HCT116 (cell line): ENCODE measurements around the gene HIRIP3. TPM values are rescaled to one million over a fixed set of nuclear protein-coding genes. Genes with fewer than 3 reads are reported as not detected.

Experiments used
- ATAC-seq: fragments of 200-7000 bp; cut with Tn5 transposase; 2 replicates; pipeline ENCODE4 v1.9.1; 2020; ENCODE audit warnings: mild to moderate bottlenecking, moderate library complexity
- BruUV-seq: library from RNA; stranded (reverse); fragments of 400-500 nt; replicated peaks from 2 replicates; lab custom pipeline; 2021; lab: Mats Ljungman, UMichigan
- CTCF ChIA-PET: fragments of 300-600 bp; sonication (Branson Sonifier 250); formaldehyde crosslinking; loops from one replicate; lab custom pipeline; 2021; ENCODE audit warnings: antibody characterized with exemption; lab: Charles Lee
- POLR2A ChIA-PET: fragments of 300-600, 350-600 bp; sonication (Branson Sonifier 250); formaldehyde crosslinking; loops from one replicate; lab custom pipeline; 2021; ENCODE audit warnings: antibody characterized with exemption; lab: Charles Lee
- RAD21 ChIA-PET, 2 experiments: fragments of 300-600 bp; sonication (Branson Sonifier 250); formaldehyde crosslinking; loops; one replicate each; lab custom pipeline; 2023; ENCODE audit warnings: low total read pairs in 2 of 2; ENCODE audit not compliant: uncharacterized antibody in 2 of 2, unreplicated experiment in 2 of 2, low non-redundant PET in 1 of 2; lab: Charles Lee
- DNase-seq: peaks from one replicate; pipeline ENCODE4 v3.0.0-alpha.2; 2010; ENCODE audit warnings: low read depth, low spot score
- H2AFZ ChIP-seq: fragments of 200-600 bp; shearing (Covaris generic), sonication (generic); 2 replicates; pipeline ENCODE4 v1.6.1; 2017; ENCODE audit warnings: low read depth, mixed run types, mixed read lengths, antibody characterized with exemption, low read length; ENCODE audit not compliant: poor library complexity, severe bottlenecking
- H3K27ac ChIP-seq: 2 replicates; pipeline ENCODE4 v1.5.1; 2012; ENCODE audit warnings: low read depth, low read length
- H3K27me3 ChIP-seq: fragments of 200-600 bp; sonication (generic); 2 replicates; pipeline ENCODE4 v1.6.1; 2016; ENCODE audit warnings: mixed run types, low read length, mixed read lengths; ENCODE audit not compliant: insufficient read depth
- H3K36me3 ChIP-seq, 2 experiments: fragments of 200-500 bp in 1 of 2; fragments of 200-600 bp in 1 of 2; sonication (Bioruptor generic) in 1 of 2; sonication (generic) in 1 of 2; 2 replicates each; pipeline versions ENCODE4 v1.5.1 to v1.6.1; 2014 to 2016; ENCODE audit warnings: low read length in 2 of 2, inconsistent platforms in 1 of 2, mixed read lengths in 1 of 2, mixed run types in 1 of 2; ENCODE audit not compliant: insufficient read depth in 2 of 2, control insufficient read depth in 1 of 2
- H3K4me1 ChIP-seq, 2 experiments: fragments of 200-600 bp in 1 of 2; sonication (generic) in 1 of 2; 2 replicates each; pipeline versions ENCODE4 v1.5.1 to v1.6.1; 2012 to 2017; ENCODE audit warnings: low read length in 2 of 2, inconsistent platforms in 1 of 2, mild to moderate bottlenecking in 1 of 2, mixed read lengths in 1 of 2, mixed run types in 1 of 2, moderate library complexity in 1 of 2; ENCODE audit not compliant: insufficient read depth in 2 of 2, control insufficient read depth in 1 of 2
- H3K4me2 ChIP-seq: fragments of 200-600 bp; sonication (generic); 2 replicates; pipeline ENCODE4 v1.6.1; 2017; ENCODE audit warnings: mixed run types, low read length, mixed read lengths
- H3K4me3 ChIP-seq, 2 experiments: fragments of 200-600 bp in 1 of 2; sonication (generic) in 1 of 2; replicated peaks in 1 of 2; 2 replicates each; pipeline ENCODE4 v1.5.1; 2011 to 2016; ENCODE audit warnings: low read length in 2 of 2, control low read depth in 1 of 2, low read depth in 1 of 2, mild to moderate bottlenecking in 1 of 2, mixed read lengths in 1 of 2, mixed run types in 1 of 2
- H3K79me2 ChIP-seq: fragments of 200-600 bp; sonication (generic); 2 replicates; pipeline ENCODE4 v1.6.1; 2017; ENCODE audit warnings: mild to moderate bottlenecking, mixed run types, low read length, moderate library complexity, mixed read lengths; ENCODE audit not compliant: insufficient read depth
- H3K9ac ChIP-seq: fragments of 200-600 bp; sonication (generic); 2 replicates; pipeline ENCODE4 v1.6.1; 2016; ENCODE audit warnings: low read length, mixed read lengths
- H3K9me2 ChIP-seq: fragments of 200-600 bp; sonication (generic), shearing (Covaris generic); 2 replicates; pipeline ENCODE4 v1.6.1; 2017; ENCODE audit warnings: mixed run types, mild to moderate bottlenecking, moderate library complexity; ENCODE audit not compliant: insufficient read depth
- H3K9me3 ChIP-seq, 2 experiments: fragments of 200-500 bp in 1 of 2; fragments of 200-600 bp in 1 of 2; sonication (Bioruptor generic) in 1 of 2; sonication (generic) in 1 of 2; 2 replicates each; pipeline ENCODE4 v1.6.1; 2014 to 2017; ENCODE audit warnings: low read length in 2 of 2, mixed read lengths in 2 of 2, inconsistent platforms in 1 of 2, low read depth in 1 of 2, mild to moderate bottlenecking in 1 of 2, mixed run types in 1 of 2, moderate library complexity in 1 of 2; ENCODE audit not compliant: control insufficient read depth in 1 of 2, insufficient read depth in 1 of 2
- H4K20me1 ChIP-seq: fragments of 200-600 bp; sonication (generic), shearing (Covaris generic); 2 replicates; pipeline ENCODE4 v1.6.1; 2017; ENCODE audit warnings: mixed run types, mild to moderate bottlenecking, moderate library complexity; ENCODE audit not compliant: insufficient read depth
- CBX3 ChIP-seq: IDR thresholded peaks from 2 replicates; pipeline ENCODE4 v1.6.1; 2012; ENCODE audit warnings: low read depth
- CEBPB ChIP-seq: IDR thresholded peaks from 2 replicates; pipeline ENCODE4 v1.6.1; 2012; ENCODE audit warnings: low read depth
- EGR1 ChIP-seq: IDR thresholded peaks from 2 replicates; pipeline ENCODE4 v1.6.1; 2012; ENCODE audit warnings: low read depth
- EZH2 ChIP-seq: fragments of 200-600 bp; sonication (generic); IDR thresholded peaks from 2 replicates; pipeline ENCODE4 v1.6.1; 2017; ENCODE audit warnings: antibody characterized with exemption, mixed run types
- EZH2phosphoT487 ChIP-seq: fragments of 200-600 bp; IDR thresholded peaks from 2 replicates; pipeline ENCODE4 v1.6.1; 2018; ENCODE audit warnings: antibody characterized with exemption, borderline replicate concordance
- JUND ChIP-seq: IDR thresholded peaks from 2 replicates; pipeline ENCODE4 v1.6.1; 2012
- MAX ChIP-seq: IDR thresholded peaks from 2 replicates; pipeline ENCODE4 v1.6.1; 2012
- POLR2AphosphoS5 ChIP-seq: IDR thresholded peaks from 2 replicates; pipeline ENCODE4 v1.6.1; 2011; ENCODE audit warnings: mild to moderate bottlenecking, low read depth, low read length, moderate library complexity
- SIN3A ChIP-seq: IDR thresholded peaks from 2 replicates; pipeline ENCODE4 v1.6.1; 2012; ENCODE audit warnings: low read depth
- SP1 ChIP-seq: IDR thresholded peaks from 2 replicates; pipeline ENCODE4 v1.6.1; 2012; ENCODE audit warnings: low read depth
- TCF7L2 ChIP-seq: IDR thresholded peaks from 2 replicates; pipeline ENCODE4 v1.7.0; 2011; ENCODE audit warnings: borderline replicate concordance, inconsistent platforms; ENCODE audit not compliant: insufficient read depth, insufficient read length; ENCODE audit errors: extremely low read depth
- YY1 ChIP-seq: IDR thresholded peaks from 2 replicates; pipeline ENCODE4 v1.6.1; 2011; ENCODE audit warnings: low read length, low read depth, moderate library complexity, mild to moderate bottlenecking; ENCODE audit not compliant: insufficient replicate concordance; ENCODE audit errors: extremely low read depth
- ZBTB33 ChIP-seq: IDR thresholded peaks from 2 replicates; pipeline ENCODE4 v1.6.1; 2011; ENCODE audit warnings: mild to moderate bottlenecking, low read length, moderate library complexity; ENCODE audit not compliant: insufficient replicate concordance; ENCODE audit errors: extremely low read depth
- intact Hi-C: fragments of 100-400 bp; cut with micrococcal nuclease; formaldehyde crosslinking; loops from 2 replicates; pipeline ENCODE4 v1.10.0; 2022
- total RNA-seq: library from RNA; stranded (reverse); gene quantifications from one replicate; pipeline ENCODE4 v1.2.1, GENCODE V29; 2021; ENCODE audit not compliant: unreplicated experiment
- TF ChIP-seq, protein P1 (sequence below): IDR thresholded peaks from 2 replicates; pipeline ENCODE4 v1.6.1; 2012; ENCODE audit warnings: low read depth
- TF ChIP-seq, protein P2 (sequence below), 3 experiments: fragments of 200-600 bp in 1 of 3; sonication (generic) in 1 of 3; IDR thresholded peaks in 2 of 3; conservative IDR thresholded peaks in 1 of 3; 2 replicates each; pipeline ENCODE4 v1.5.1; 2012 to 2017; ENCODE audit warnings: low read depth in 2 of 3, low read length in 2 of 3, antibody characterized with exemption in 1 of 3, borderline replicate concordance in 1 of 3, control low read depth in 1 of 3, mild to moderate bottlenecking in 1 of 3, mixed read lengths in 1 of 3, mixed run types in 1 of 3, moderate library complexity in 1 of 3; ENCODE audit not compliant: insufficient read depth in 1 of 3

HIRIP3 gene
- total RNA-seq, 1 experiment from 2014 or later, result 21.8 TPM

DNA sequence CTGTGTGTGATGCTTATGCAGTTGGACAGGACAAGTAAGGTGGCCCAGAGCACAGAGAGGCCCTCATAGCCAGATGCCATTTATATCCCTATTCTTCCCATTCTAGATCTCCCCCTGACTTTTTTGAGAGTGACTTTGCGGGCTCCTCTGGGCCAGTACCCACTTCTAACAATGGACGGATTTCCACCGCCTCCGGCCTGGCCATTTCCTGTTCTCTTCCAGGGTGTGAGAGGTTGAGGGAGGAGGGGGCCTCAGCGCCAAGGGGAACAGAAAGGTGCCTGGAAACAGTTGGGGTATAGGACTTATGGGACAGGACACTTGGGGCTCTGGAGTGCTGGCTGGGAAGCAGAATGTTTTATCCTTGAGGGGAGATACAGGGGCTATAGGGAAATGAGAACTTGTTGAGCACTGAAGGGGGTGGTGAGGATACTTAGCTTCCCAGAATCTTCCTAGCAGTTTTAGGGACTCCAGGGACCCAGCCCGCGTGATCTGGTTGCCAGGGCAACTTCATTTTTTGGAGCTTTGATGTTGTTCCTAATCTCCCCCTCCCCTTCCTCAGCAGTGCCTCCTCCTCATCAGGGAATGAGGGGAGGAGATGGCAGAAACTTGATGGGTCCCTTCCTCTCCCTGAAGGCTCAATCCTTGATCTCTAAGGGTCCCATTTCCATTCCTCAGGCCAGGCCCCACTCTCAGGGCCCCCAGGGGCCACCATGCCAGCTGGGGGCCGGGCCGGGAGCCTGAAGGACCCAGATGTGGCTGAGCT, 18.2 kb downstream of the HIRIP3 start:
- POLR2A ChIA-PET, result interaction anchor here (0.9 kb wide), 1 partner anchor 18 kb away, joined by 3 read pairs; the partner anchor contains the start of gene HIRIP3
- peaks cover 67% of the 10 kb centered on the region for H3K79me2 ChIP-seq
- no peak for TF ChIP-seq CEBPB
- TF ChIP-seq YY1, result no peak
- TF ChIP-seq EZH2phosphoT487, result no peak
- TF ChIP-seq ZBTB33, result no peak
- no peak for TF ChIP-seq JUND
- TF ChIP-seq MAX, result no peak
- no peak for TF ChIP-seq SIN3A
- no peak for TF ChIP-seq EZH2
- TF ChIP-seq, protein P1, sequence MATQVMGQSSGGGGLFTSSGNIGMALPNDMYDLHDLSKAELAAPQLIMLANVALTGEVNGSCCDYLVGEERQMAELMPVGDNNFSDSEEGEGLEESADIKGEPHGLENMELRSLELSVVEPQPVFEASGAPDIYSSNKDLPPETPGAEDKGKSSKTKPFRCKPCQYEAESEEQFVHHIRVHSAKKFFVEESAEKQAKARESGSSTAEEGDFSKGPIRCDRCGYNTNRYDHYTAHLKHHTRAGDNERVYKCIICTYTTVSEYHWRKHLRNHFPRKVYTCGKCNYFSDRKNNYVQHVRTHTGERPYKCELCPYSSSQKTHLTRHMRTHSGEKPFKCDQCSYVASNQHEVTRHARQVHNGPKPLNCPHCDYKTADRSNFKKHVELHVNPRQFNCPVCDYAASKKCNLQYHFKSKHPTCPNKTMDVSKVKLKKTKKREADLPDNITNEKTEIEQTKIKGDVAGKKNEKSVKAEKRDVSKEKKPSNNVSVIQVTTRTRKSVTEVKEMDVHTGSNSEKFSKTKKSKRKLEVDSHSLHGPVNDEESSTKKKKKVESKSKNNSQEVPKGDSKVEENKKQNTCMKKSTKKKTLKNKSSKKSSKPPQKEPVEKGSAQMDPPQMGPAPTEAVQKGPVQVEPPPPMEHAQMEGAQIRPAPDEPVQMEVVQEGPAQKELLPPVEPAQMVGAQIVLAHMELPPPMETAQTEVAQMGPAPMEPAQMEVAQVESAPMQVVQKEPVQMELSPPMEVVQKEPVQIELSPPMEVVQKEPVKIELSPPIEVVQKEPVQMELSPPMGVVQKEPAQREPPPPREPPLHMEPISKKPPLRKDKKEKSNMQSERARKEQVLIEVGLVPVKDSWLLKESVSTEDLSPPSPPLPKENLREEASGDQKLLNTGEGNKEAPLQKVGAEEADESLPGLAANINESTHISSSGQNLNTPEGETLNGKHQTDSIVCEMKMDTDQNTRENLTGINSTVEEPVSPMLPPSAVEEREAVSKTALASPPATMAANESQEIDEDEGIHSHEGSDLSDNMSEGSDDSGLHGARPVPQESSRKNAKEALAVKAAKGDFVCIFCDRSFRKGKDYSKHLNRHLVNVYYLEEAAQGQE, result no peak
- TF ChIP-seq EGR1, result no peak
- no peak for TF ChIP-seq POLR2AphosphoS5
- TF ChIP-seq, protein P2, sequence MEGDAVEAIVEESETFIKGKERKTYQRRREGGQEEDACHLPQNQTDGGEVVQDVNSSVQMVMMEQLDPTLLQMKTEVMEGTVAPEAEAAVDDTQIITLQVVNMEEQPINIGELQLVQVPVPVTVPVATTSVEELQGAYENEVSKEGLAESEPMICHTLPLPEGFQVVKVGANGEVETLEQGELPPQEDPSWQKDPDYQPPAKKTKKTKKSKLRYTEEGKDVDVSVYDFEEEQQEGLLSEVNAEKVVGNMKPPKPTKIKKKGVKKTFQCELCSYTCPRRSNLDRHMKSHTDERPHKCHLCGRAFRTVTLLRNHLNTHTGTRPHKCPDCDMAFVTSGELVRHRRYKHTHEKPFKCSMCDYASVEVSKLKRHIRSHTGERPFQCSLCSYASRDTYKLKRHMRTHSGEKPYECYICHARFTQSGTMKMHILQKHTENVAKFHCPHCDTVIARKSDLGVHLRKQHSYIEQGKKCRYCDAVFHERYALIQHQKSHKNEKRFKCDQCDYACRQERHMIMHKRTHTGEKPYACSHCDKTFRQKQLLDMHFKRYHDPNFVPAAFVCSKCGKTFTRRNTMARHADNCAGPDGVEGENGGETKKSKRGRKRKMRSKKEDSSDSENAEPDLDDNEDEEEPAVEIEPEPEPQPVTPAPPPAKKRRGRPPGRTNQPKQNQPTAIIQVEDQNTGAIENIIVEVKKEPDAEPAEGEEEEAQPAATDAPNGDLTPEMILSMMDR (IDR thresholded peaks at IDR 0.05 in 2 of 3, conservative IDR thresholded peaks at IDR 0.05 in 1 of 3; ENCODE audit: borderline replicate concordance in 1 of 3, insufficient read depth in 1 of 3, low read depth in 2 of 3, low read length in 2 of 3), result no peak
- TF ChIP-seq SP1, result no peak
- no peak for TF ChIP-seq TCF7L2
- no peak for TF ChIP-seq CBX3
- TF ChIP-seq, all 23 proteins: peak for 0
- ChIA-PET RAD21 (no interaction called here), CTCF (no interaction called here)
- Histone ChIP-seq H2AFZ (no peak overlapping the region), H3K36me3 (peaks cover 40 to 44% of the 10 kb centered on the region in 2 experiments), H3K4me1 (peaks cover 8 to 26% of the 10 kb centered on the region in 2 experiments), H3K9ac (no peak overlapping the region), H3K4me3 (no peak overlapping the region), H3K27me3 (no peaks in the 10 kb centered on the region), H4K20me1 (no peaks in the 10 kb centered on the region), H3K9me2 (no peaks in the 10 kb centered on the region), H3K4me2 (no peak overlapping the region), H3K9me3 (no peaks in the 10 kb centered on the region; a peak in 1 of 4 replicates), H3K27ac (no peak overlapping the region)
- BruUV-seq, result no TSS peak
- DNase-seq (no peak), ATAC-seq (no peak)
- intact Hi-C loops, result no loop called here
